Mucosa of descending colon (tissue), 3 donors: ENCODE measurements around the gene SRA1. TPM values are rescaled to one million over a fixed set of nuclear protein-coding genes. Genes with fewer than 3 reads are reported as not detected.
"Not testable (repeated sequence)": the region's sequence is repeated elsewhere in the genome, so short reads cannot be mapped to it uniquely, and the experiment has no call there.

Source experiments
- ATAC-seq: fragments of 200-7000 bp; cut with Tn5 transposase; one replicate; pipeline ENCODE4 v1.9.1; 2020; ENCODE audit warnings: mild to moderate bottlenecking, moderate library complexity
- DNase-seq, 3 donors: peaks; one replicate each; pipeline ENCODE4 v3.0.0-alpha.2; 2020
- H3K36me3 ChIP-seq: fragments of 200-600 bp; one replicate; pipeline ENCODE4 v1.8.0; 2021; ENCODE audit warnings: low read depth, mild to moderate bottlenecking
- H3K4me1 ChIP-seq: fragments of 200-600 bp; one replicate; pipeline ENCODE4 v1.8.0; 2021; ENCODE audit warnings: low read depth, mild to moderate bottlenecking
- H3K4me3 ChIP-seq: fragments of 200-600 bp; one replicate; pipeline ENCODE4 v1.8.0; 2021; ENCODE audit warnings: mild to moderate bottlenecking
- H3K9me3 ChIP-seq: fragments of 200-600 bp; one replicate; pipeline ENCODE4 v1.8.0; 2021; ENCODE audit warnings: mild to moderate bottlenecking
- CTCF ChIP-seq: fragments of 200-600 bp; IDR thresholded peaks from one replicate; pipeline ENCODE4 v1.8.0; 2022; ENCODE audit warnings: antibody characterized with exemption, mild to moderate bottlenecking
- intact Hi-C, 2 donors: fragments of 100-400 bp; cut with DNase I in 1 of 2; cut with micrococcal nuclease in 1 of 2; formaldehyde crosslinking; loops; one replicate each; pipeline versions ENCODE4 v1.11.0 to v1.11.1; 2022; cut with DNase I, micrococcal nuclease
- total RNA-seq, 3 donors: library from RNA; stranded (reverse); fragmentation: NEBNext Ultra II Directional in 2 of 3; extraction: Animal tissue kit (Norgen Biotek cat#: 25700) in 2 of 3; gene quantifications; one replicate each; pipeline versions ENCODE4 v1.2.1 to v1.2.4, GENCODE V29; 2021 to 2023
- donor health status: DM: no; HTN: no; CAD: no; lungs with moderate emphysema.
- donor health status: DM: no; HTN: no; CAD: no.
- donor health status: DM: no; HTN: yes; CAD: no.

Gene SRA1
- total RNA-seq, 3 donors from 2014 or later = 27.9 to 38.0 (median 31.8) TPM

GRCh38 chr5:140600096-140600495 lies 42.8 kb upstream of the SRA1 start:
- TF ChIP-seq CTCF = no peak
- H3K4me1 ChIP-seq = peaks cover 12% of the 10 kb centered on the region
- intact Hi-C loops = no loop called here
- DNase-seq = no peak
- no peaks in the 10 kb centered on the region for H3K9me3 ChIP-seq
- no peak overlapping the region for H3K4me3 ChIP-seq
- peak; percentile 78 for ATAC-seq
- H3K36me3 ChIP-seq = no peaks in the 10 kb centered on the region

- no peaks in the 10 kb centered on the region for H3K9me3 ChIP-seq
Observed at GRCh38 chr5:140598836-140599235, 41.6 kb upstream of the SRA1 start.

GRCh38 chr5:140596321-140596741 lies 39.1 kb upstream of the SRA1 start:
- Histone ChIP-seq H3K36me3 (no peaks in the 10 kb centered on the region), H3K9me3 (no peaks in the 10 kb centered on the region), H3K4me1 (peaks cover 14% of the 10 kb centered on the region), H3K4me3 (no peak overlapping the region)
- peak; percentile 36 for ATAC-seq
- DNase-seq = no peak
- intact Hi-C loops = no loop called here
- TF ChIP-seq CTCF = no peak

More at GRCh38 chr5:140598836-140599235, 41.6 kb upstream of the SRA1 start:
- no peak for TF ChIP-seq CTCF
- peaks cover 14% of the 10 kb centered on the region for H3K4me1 ChIP-seq
- DNase-seq = no peak
- intact Hi-C loops = no loop called here
- no peaks in the 10 kb centered on the region for H3K36me3 ChIP-seq
- no peak for ATAC-seq
- no peak overlapping the region for H3K4me3 ChIP-seq

- no peak for TF ChIP-seq CTCF
- Histone ChIP-seq H3K36me3 (no peaks in the 10 kb centered on the region), H3K4me1 (peaks cover 14% of the 10 kb centered on the region), H3K9me3 (no peaks in the 10 kb centered on the region), H3K4me3 (no peak overlapping the region)
- DNase-seq (peak in 1 of 3 donors; percentile 60), ATAC-seq (peak; percentile 65)
- intact Hi-C loops = no loop called here
Observed at GRCh38 chr5:140595538-140596300, 38.4 kb upstream of the SRA1 start.

GRCh38 chr5:140594169-140594568 lies 36.9 kb upstream of the SRA1 start:
- ATAC-seq (no peak), DNase-seq (peak in 1 of 3 donors; percentile 55)
- Histone ChIP-seq H3K36me3 (no peaks in the 10 kb centered on the region), H3K4me3 (no peak overlapping the region), H3K9me3 (no peaks in the 10 kb centered on the region), H3K4me1 (peaks cover 6% of the 10 kb centered on the region)
- TF ChIP-seq CTCF = no peak
- intact Hi-C loops = no loop called here

GRCh38 chr5:140593070-140593469 lies 35.8 kb upstream of the SRA1 start:
- H3K4me1 ChIP-seq, H3K9me3 ChIP-seq, intact Hi-C loops, H3K4me3 ChIP-seq, H3K36me3 ChIP-seq: not testable (repeated sequence)
- peak in 2 of 3 donors; percentile 42 to 49 for DNase-seq
- ATAC-seq = peak; percentile 45
